ENCODE results near the gene SPOCK3.

DNA sequence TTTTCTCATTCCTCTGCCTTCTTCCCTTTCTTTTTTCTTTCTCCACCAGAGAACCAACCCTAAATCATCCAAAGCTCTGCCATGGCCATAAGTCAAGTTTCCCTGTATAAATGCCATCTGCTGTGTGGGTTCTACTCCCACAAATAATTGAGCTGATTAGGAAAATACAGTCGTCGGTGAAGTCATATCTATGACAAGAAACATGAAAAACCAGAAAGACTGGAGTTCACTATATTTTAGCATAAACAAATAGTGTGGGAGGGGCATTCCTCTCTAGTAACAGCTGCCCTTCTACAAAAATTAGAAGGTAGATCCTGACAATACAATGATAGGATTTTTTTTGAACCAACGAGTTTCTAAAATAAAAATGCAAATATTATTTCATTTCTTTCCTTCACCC, 48.8 kb downstream of the SPOCK3 start:
- TF ChIP-seq SUZ12 (IDR thresholded peaks at IDR 0.05; ENCODE audit: extremely low read depth, insufficient read depth, insufficient read length): no peak
- no peak for TF ChIP-seq YY1 (IDR thresholded peaks at IDR 0.05; ENCODE audit: insufficient read depth, insufficient read length)

Measured in NT2/D1 (cell line).